Measurements from ENCODE around the gene ITIH4. TPM values are rescaled to one million over a fixed set of nuclear protein-coding genes. Genes with fewer than 3 reads are reported as not detected.

ITIH4 gene
- total RNA-seq, 1 donor from 2014 or later = 1.1 TPM

DNA sequence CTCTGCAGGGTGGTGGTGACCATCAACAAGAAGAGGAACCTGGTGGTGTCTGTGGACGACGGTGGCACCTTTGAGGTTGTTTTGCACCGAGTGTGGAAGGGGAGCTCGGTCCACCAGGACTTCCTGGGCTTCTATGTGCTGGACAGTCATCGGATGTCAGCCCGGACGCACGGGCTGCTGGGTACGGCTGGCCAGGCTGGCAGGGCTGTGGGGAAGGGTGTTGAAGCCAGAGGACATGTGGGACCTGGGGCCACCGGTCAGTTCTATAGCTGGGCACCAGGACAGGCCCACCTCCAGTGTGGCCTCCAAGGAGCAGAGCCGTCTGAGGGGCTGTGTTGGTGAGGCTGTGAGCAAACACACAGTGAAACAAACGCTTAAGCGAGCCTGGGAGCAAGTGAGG is 39.7 kb downstream of the ITIH4 start:
- Histone ChIP-seq H3K4me1 (no peaks in the 10 kb centered on the region), H3K9ac (no peak overlapping the region), H2AFZ (replicated peaks) (no peak overlapping the region), H3K4me2 (no peak overlapping the region), H3K4me3 (no peak overlapping the region), H3F3A (ENCODE audit: low read depth) (no peaks in the 10 kb centered on the region), H3K36me3 (no peaks in the 10 kb centered on the region), H3K27me3 (no peaks in the 10 kb centered on the region), H4K20me1 (ENCODE audit: low read depth) (no peaks in the 10 kb centered on the region), H3K79me2 (ENCODE audit: low read depth) (no peaks in the 10 kb centered on the region), H3K27ac (no peak overlapping the region), H3K9me3 (ENCODE audit: low read depth) (no peaks in the 10 kb centered on the region)
- H3K36me3 Mint-ChIP-seq = no peaks in the 10 kb centered on the region
- peaks cover 2% of the 10 kb centered on the region for H3K27me3 Mint-ChIP-seq (ENCODE audit: insufficient read depth, low read depth)
- peaks cover 24% of the 10 kb centered on the region for H3K4me1 Mint-ChIP-seq
- H3K4me3 Mint-ChIP-seq = no peak overlapping the region
- no peak for DNase-seq (ENCODE audit: low spot score)
- TF ChIP-seq EZH2phosphoT487 (IDR thresholded peaks at IDR 0.05) = no peak
- no peak for TF ChIP-seq EZH2 (IDR thresholded peaks at IDR 0.05)
- TF ChIP-seq, protein P1, sequence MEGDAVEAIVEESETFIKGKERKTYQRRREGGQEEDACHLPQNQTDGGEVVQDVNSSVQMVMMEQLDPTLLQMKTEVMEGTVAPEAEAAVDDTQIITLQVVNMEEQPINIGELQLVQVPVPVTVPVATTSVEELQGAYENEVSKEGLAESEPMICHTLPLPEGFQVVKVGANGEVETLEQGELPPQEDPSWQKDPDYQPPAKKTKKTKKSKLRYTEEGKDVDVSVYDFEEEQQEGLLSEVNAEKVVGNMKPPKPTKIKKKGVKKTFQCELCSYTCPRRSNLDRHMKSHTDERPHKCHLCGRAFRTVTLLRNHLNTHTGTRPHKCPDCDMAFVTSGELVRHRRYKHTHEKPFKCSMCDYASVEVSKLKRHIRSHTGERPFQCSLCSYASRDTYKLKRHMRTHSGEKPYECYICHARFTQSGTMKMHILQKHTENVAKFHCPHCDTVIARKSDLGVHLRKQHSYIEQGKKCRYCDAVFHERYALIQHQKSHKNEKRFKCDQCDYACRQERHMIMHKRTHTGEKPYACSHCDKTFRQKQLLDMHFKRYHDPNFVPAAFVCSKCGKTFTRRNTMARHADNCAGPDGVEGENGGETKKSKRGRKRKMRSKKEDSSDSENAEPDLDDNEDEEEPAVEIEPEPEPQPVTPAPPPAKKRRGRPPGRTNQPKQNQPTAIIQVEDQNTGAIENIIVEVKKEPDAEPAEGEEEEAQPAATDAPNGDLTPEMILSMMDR (IDR thresholded peaks at IDR 0.05) = no peak
- no peaks in the 10 kb centered on the region for H3K9me3 Mint-ChIP-seq
- H3K27ac Mint-ChIP-seq = no peak overlapping the region

DNA sequence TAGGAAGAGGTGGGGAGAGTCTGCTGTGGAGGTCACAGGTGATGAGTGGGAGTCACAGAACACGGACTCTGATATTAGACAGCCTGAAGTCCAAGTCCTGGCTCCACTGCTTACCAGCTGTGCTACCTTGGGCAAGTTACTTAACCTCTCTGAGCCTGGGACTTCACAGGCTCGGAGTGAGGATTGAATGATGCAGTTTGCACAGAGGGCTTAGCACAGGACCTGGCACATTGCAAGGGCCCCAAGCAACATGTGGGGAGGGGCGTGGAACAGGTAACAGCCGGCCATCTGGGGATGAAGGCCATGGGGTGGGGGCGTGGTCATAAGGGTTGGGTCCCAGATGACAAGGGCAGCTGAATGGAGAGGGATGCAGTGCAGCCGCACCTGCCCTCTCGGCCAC is 40.1 kb downstream of the ITIH4 start:
- H3K4me2 ChIP-seq = no peak overlapping the region
- Mint-ChIP-seq H3K27ac (no peak overlapping the region), H3K4me1 (peaks cover 24% of the 10 kb centered on the region), H3K4me3 (no peak overlapping the region), H3K9me3 (no peaks in the 10 kb centered on the region), H3K27me3 (ENCODE audit: insufficient read depth, low read depth) (peaks cover 2% of the 10 kb centered on the region), H3K36me3 (no peaks in the 10 kb centered on the region)
- no peaks in the 10 kb centered on the region for H3F3A ChIP-seq (ENCODE audit: low read depth)
- H3K27ac ChIP-seq = no peak overlapping the region
- H3K9me3 ChIP-seq (ENCODE audit: low read depth) = no peaks in the 10 kb centered on the region
- no peaks in the 10 kb centered on the region for H3K27me3 ChIP-seq
- DNase-seq (ENCODE audit: low spot score) = no peak
- no peaks in the 10 kb centered on the region for H3K79me2 ChIP-seq (ENCODE audit: low read depth)
- no peak overlapping the region for H3K9ac ChIP-seq
- no peaks in the 10 kb centered on the region for H3K36me3 ChIP-seq
- TF ChIP-seq EZH2 (IDR thresholded peaks at IDR 0.05) (no peak), EZH2phosphoT487 (IDR thresholded peaks at IDR 0.05) (no peak)
- TF ChIP-seq, protein P1 (IDR thresholded peaks at IDR 0.05) = no peak
- no peak overlapping the region for H3K4me3 ChIP-seq
- H3K4me1 ChIP-seq = no peaks in the 10 kb centered on the region
- no peak overlapping the region for H2AFZ ChIP-seq (replicated peaks)
- H4K20me1 ChIP-seq (ENCODE audit: low read depth) = no peaks in the 10 kb centered on the region

DNA sequence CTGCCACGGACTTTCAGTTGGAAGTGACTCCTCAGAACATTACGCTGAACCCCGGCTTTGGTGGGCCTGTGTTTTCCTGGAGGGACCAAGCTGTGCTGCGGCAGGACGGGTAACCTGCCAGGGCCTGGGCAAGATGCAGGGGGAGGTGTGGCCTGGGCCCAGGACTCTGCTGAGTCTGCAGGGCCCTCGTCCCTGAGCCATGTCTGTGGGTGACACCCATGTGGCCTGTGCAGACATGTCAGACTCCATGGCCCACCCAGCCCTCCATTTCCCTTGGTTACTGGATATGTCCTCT is 40.8 kb downstream of the ITIH4 start:
- H3K27ac ChIP-seq = no peak overlapping the region
- H3K9me3 ChIP-seq (ENCODE audit: low read depth) = no peaks in the 10 kb centered on the region
- no peak for DNase-seq (ENCODE audit: low spot score)
- no peaks in the 10 kb centered on the region for H3K27me3 ChIP-seq
- Mint-ChIP-seq H3K27me3 (ENCODE audit: insufficient read depth, low read depth) (peaks cover 2% of the 10 kb centered on the region), H3K4me3 (no peak overlapping the region), H3K36me3 (no peaks in the 10 kb centered on the region), H3K4me1 (peaks cover 22% of the 10 kb centered on the region), H3K27ac (no peak overlapping the region), H3K9me3 (no peaks in the 10 kb centered on the region)
- H3K4me1 ChIP-seq = no peaks in the 10 kb centered on the region
- no peaks in the 10 kb centered on the region for H4K20me1 ChIP-seq (ENCODE audit: low read depth)
- no peaks in the 10 kb centered on the region for H3K36me3 ChIP-seq
- H3F3A ChIP-seq (ENCODE audit: low read depth) = no peaks in the 10 kb centered on the region
- no peak overlapping the region for H3K4me3 ChIP-seq
- H3K9ac ChIP-seq = no peak overlapping the region
- H3K79me2 ChIP-seq (ENCODE audit: low read depth) = no peaks in the 10 kb centered on the region
- H2AFZ ChIP-seq (replicated peaks) = no peak overlapping the region
- H3K4me2 ChIP-seq = no peak overlapping the region
- TF ChIP-seq EZH2phosphoT487 (IDR thresholded peaks at IDR 0.05) = no peak
- TF ChIP-seq EZH2 (IDR thresholded peaks at IDR 0.05) = no peak
- TF ChIP-seq, protein P1 (IDR thresholded peaks at IDR 0.05) = no peak
